HepG2 (cell line): Measurements from ENCODE around the gene ACACA.

Experiments used
- BCL6 ChIP-seq: IDR thresholded peaks from 2 replicates; pipeline ENCODE4 v1.6.1; 2016; ENCODE audit warnings: missing genetic modification reagents, missing compliant biosample characterization
- CTCF ChIP-seq: sonication (generic); formaldehyde crosslinking; IDR thresholded peaks from 2 replicates; pipeline ENCODE4 v1.5.0; 2020; ENCODE audit warnings: mild to moderate bottlenecking, missing genetic modification reagents, moderate library complexity
- EED ChIP-seq: sonication (generic); formaldehyde crosslinking; IDR thresholded peaks from 2 replicates; pipeline ENCODE4 v1.5.0; 2020; ENCODE audit warnings: mild to moderate bottlenecking, missing genetic modification reagents
- FOSL1 ChIP-seq: sonication (generic); formaldehyde crosslinking; IDR thresholded peaks from 2 replicates; pipeline ENCODE4 v1.9.0; 2021; ENCODE audit warnings: missing genetic modification reagents, borderline replicate concordance
- KAT2B ChIP-seq: fragments of 150-350 bp; IDR thresholded peaks from 2 replicates; pipeline ENCODE4 v1.6.1; 2014; ENCODE audit warnings: low read depth, low read length, borderline replicate concordance
- PHB2 ChIP-seq: fragments of 450-650 bp; IDR thresholded peaks from 2 replicates; pipeline ENCODE4 v1.6.1; 2018; ENCODE audit not compliant: partially characterized antibody
- PRDM4 ChIP-seq: sonication (generic); formaldehyde crosslinking; IDR thresholded peaks from 2 replicates; pipeline ENCODE4 v1.9.0; 2021; ENCODE audit warnings: missing genetic modification reagents, borderline replicate concordance
- ZNF234 ChIP-seq: sonication (generic); formaldehyde crosslinking; conservative IDR thresholded peaks from 2 replicates; pipeline ENCODE4 v1.5.1; 2020; ENCODE audit warnings: mild to moderate bottlenecking, missing genetic modification reagents
- ZSCAN29 ChIP-seq: sonication (generic); formaldehyde crosslinking; conservative IDR thresholded peaks from 2 replicates; pipeline ENCODE4 v1.4.0; 2020; ENCODE audit warnings: mild to moderate bottlenecking, missing genetic modification reagents

- TF ChIP-seq CTCF (CRISPR knock-in tag), result no peak
- no peak for TF ChIP-seq BCL6 (CRISPR knock-in tag)
- TF ChIP-seq PRDM4 (CRISPR knock-in tag), result no peak
- TF ChIP-seq EED, result no peak
- TF ChIP-seq FOSL1 (CRISPR knock-in tag), result no peak
- TF ChIP-seq ZSCAN29 (CRISPR knock-in tag), result no peak
- no peak for TF ChIP-seq KAT2B
- no peak for TF ChIP-seq ZNF234 (CRISPR knock-in tag)
- no peak for TF ChIP-seq PHB2
Measured at GRCh38 chr17:37048811-37049210, 357.8 kb downstream of the ACACA start.
